OCI-LY1 (cell line): ENCODE data around the gene C2.

Source experiments
- CTCF ChIP-seq: fragments of 200-600 bp; sonication (generic), shearing (Covaris generic); IDR thresholded peaks from 2 replicates; pipeline ENCODE4 v1.5.1; 2017; ENCODE audit warnings: mild to moderate bottlenecking, antibody characterized with exemption, low read length, moderate library complexity, mixed read lengths
- EZH2 ChIP-seq: fragments of 200-600 bp; sonication (generic), shearing (Covaris generic); IDR thresholded peaks from 2 replicates; pipeline ENCODE4 v1.8.0; 2017; ENCODE audit warnings: borderline replicate concordance, mixed run types, mild to moderate bottlenecking, antibody characterized with exemption, low read length, moderate library complexity, mixed read lengths

DNA sequence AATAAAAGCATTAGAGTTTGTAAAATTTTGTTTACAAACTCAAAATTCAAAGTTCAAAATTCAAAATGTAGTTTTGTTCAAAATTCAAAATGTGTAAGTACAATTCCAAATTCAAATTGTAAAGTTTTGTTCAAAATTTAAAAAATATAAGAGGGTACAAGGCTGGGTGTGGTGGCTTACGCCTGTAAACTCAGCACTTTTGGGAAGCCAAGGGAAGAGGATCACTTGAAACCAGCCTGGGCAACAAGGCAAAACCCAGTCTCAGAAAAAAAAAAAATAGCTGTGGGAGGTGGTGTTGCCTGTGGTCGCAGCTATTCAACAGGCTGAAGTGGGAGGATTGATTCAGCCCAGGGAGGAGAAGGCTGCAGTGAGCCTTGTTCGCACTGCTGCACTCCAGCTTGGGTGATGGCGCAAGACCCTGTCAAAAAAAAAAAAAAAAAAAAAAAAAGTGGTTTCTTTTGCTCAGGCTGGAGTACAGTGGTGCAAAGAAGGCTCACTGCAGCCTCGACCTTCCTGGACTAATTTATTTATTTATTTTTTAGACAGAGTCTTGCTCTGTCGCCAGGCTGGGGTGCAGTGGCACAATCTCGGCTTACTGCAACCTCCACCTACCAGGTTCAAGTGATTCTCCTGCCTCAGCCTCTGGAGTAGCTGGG is 20.2 kb upstream of the C2 start:
- TF ChIP-seq CTCF (no peak), EZH2 (no peak)
